HCT116 (cell line): ENCODE data around the gene PRMT7. TPM values are rescaled to one million over a fixed set of nuclear protein-coding genes. Genes with fewer than 3 reads are reported as not detected.

ENCODE experiments used
- ATAC-seq: fragments of 200-7000 bp; cut with Tn5 transposase; 2 replicates; pipeline ENCODE4 v1.9.1; 2020; ENCODE audit warnings: mild to moderate bottlenecking, moderate library complexity
- BruUV-seq: library from RNA; stranded (reverse); fragments of 400-500 nt; replicated peaks from 2 replicates; lab custom pipeline; 2021; lab: Mats Ljungman, UMichigan
- CTCF ChIA-PET: fragments of 300-600 bp; sonication (Branson Sonifier 250); formaldehyde crosslinking; loops from one replicate; lab custom pipeline; 2021; ENCODE audit warnings: antibody characterized with exemption; lab: Charles Lee
- POLR2A ChIA-PET: fragments of 300-600, 350-600 bp; sonication (Branson Sonifier 250); formaldehyde crosslinking; loops from one replicate; lab custom pipeline; 2021; ENCODE audit warnings: antibody characterized with exemption; lab: Charles Lee
- RAD21 ChIA-PET, 2 experiments: fragments of 300-600 bp; sonication (Branson Sonifier 250); formaldehyde crosslinking; loops; one replicate each; lab custom pipeline; 2023; ENCODE audit warnings: low total read pairs in 2 of 2; ENCODE audit not compliant: uncharacterized antibody in 2 of 2, unreplicated experiment in 2 of 2, low non-redundant PET in 1 of 2; lab: Charles Lee
- DNase-seq: peaks from one replicate; pipeline ENCODE4 v3.0.0-alpha.2; 2010; ENCODE audit warnings: low read depth, low spot score
- H2AFZ ChIP-seq: fragments of 200-600 bp; shearing (Covaris generic), sonication (generic); 2 replicates; pipeline ENCODE4 v1.6.1; 2017; ENCODE audit warnings: low read depth, mixed run types, mixed read lengths, antibody characterized with exemption, low read length; ENCODE audit not compliant: poor library complexity, severe bottlenecking
- H3K27ac ChIP-seq: 2 replicates; pipeline ENCODE4 v1.5.1; 2012; ENCODE audit warnings: low read depth, low read length
- H3K27me3 ChIP-seq: fragments of 200-600 bp; sonication (generic); 2 replicates; pipeline ENCODE4 v1.6.1; 2016; ENCODE audit warnings: mixed run types, low read length, mixed read lengths; ENCODE audit not compliant: insufficient read depth
- H3K36me3 ChIP-seq, 2 experiments: fragments of 200-500 bp in 1 of 2; fragments of 200-600 bp in 1 of 2; sonication (Bioruptor generic) in 1 of 2; sonication (generic) in 1 of 2; 2 replicates each; pipeline versions ENCODE4 v1.5.1 to v1.6.1; 2014 to 2016; ENCODE audit warnings: low read length in 2 of 2, inconsistent platforms in 1 of 2, mixed read lengths in 1 of 2, mixed run types in 1 of 2; ENCODE audit not compliant: insufficient read depth in 2 of 2, control insufficient read depth in 1 of 2
- H3K4me1 ChIP-seq, 2 experiments: fragments of 200-600 bp in 1 of 2; sonication (generic) in 1 of 2; 2 replicates each; pipeline versions ENCODE4 v1.5.1 to v1.6.1; 2012 to 2017; ENCODE audit warnings: low read length in 2 of 2, inconsistent platforms in 1 of 2, mild to moderate bottlenecking in 1 of 2, mixed read lengths in 1 of 2, mixed run types in 1 of 2, moderate library complexity in 1 of 2; ENCODE audit not compliant: insufficient read depth in 2 of 2, control insufficient read depth in 1 of 2
- H3K4me2 ChIP-seq: fragments of 200-600 bp; sonication (generic); 2 replicates; pipeline ENCODE4 v1.6.1; 2017; ENCODE audit warnings: mixed run types, low read length, mixed read lengths
- H3K4me3 ChIP-seq, 2 experiments: fragments of 200-600 bp in 1 of 2; sonication (generic) in 1 of 2; replicated peaks in 1 of 2; 2 replicates each; pipeline ENCODE4 v1.5.1; 2011 to 2016; ENCODE audit warnings: low read length in 2 of 2, control low read depth in 1 of 2, low read depth in 1 of 2, mild to moderate bottlenecking in 1 of 2, mixed read lengths in 1 of 2, mixed run types in 1 of 2
- H3K79me2 ChIP-seq: fragments of 200-600 bp; sonication (generic); 2 replicates; pipeline ENCODE4 v1.6.1; 2017; ENCODE audit warnings: mild to moderate bottlenecking, mixed run types, low read length, moderate library complexity, mixed read lengths; ENCODE audit not compliant: insufficient read depth
- H3K9ac ChIP-seq: fragments of 200-600 bp; sonication (generic); 2 replicates; pipeline ENCODE4 v1.6.1; 2016; ENCODE audit warnings: low read length, mixed read lengths
- H3K9me2 ChIP-seq: fragments of 200-600 bp; sonication (generic), shearing (Covaris generic); 2 replicates; pipeline ENCODE4 v1.6.1; 2017; ENCODE audit warnings: mixed run types, mild to moderate bottlenecking, moderate library complexity; ENCODE audit not compliant: insufficient read depth
- H3K9me3 ChIP-seq, 2 experiments: fragments of 200-500 bp in 1 of 2; fragments of 200-600 bp in 1 of 2; sonication (Bioruptor generic) in 1 of 2; sonication (generic) in 1 of 2; 2 replicates each; pipeline ENCODE4 v1.6.1; 2014 to 2017; ENCODE audit warnings: low read length in 2 of 2, mixed read lengths in 2 of 2, inconsistent platforms in 1 of 2, low read depth in 1 of 2, mild to moderate bottlenecking in 1 of 2, mixed run types in 1 of 2, moderate library complexity in 1 of 2; ENCODE audit not compliant: control insufficient read depth in 1 of 2, insufficient read depth in 1 of 2
- H4K20me1 ChIP-seq: fragments of 200-600 bp; sonication (generic), shearing (Covaris generic); 2 replicates; pipeline ENCODE4 v1.6.1; 2017; ENCODE audit warnings: mixed run types, mild to moderate bottlenecking, moderate library complexity; ENCODE audit not compliant: insufficient read depth
- ATF3 ChIP-seq: IDR thresholded peaks from 2 replicates; pipeline ENCODE4 v1.6.1; 2012
- CBX3 ChIP-seq: IDR thresholded peaks from 2 replicates; pipeline ENCODE4 v1.6.1; 2012; ENCODE audit warnings: low read depth
- EGR1 ChIP-seq: IDR thresholded peaks from 2 replicates; pipeline ENCODE4 v1.6.1; 2012; ENCODE audit warnings: low read depth
- ELF1 ChIP-seq: IDR thresholded peaks from 2 replicates; pipeline ENCODE4 v1.6.1; 2012; ENCODE audit warnings: low read depth, borderline replicate concordance
- EZH2 ChIP-seq: fragments of 200-600 bp; sonication (generic); IDR thresholded peaks from 2 replicates; pipeline ENCODE4 v1.6.1; 2017; ENCODE audit warnings: antibody characterized with exemption, mixed run types
- EZH2phosphoT487 ChIP-seq: fragments of 200-600 bp; IDR thresholded peaks from 2 replicates; pipeline ENCODE4 v1.6.1; 2018; ENCODE audit warnings: antibody characterized with exemption, borderline replicate concordance
- FOSL1 ChIP-seq: IDR thresholded peaks from 2 replicates; pipeline ENCODE4 v1.6.1; 2012; ENCODE audit warnings: low read depth
- MAX ChIP-seq: IDR thresholded peaks from 2 replicates; pipeline ENCODE4 v1.6.1; 2012
- POLR2A ChIP-seq: IDR thresholded peaks from 2 replicates; pipeline ENCODE4 v1.7.0; 2011; ENCODE audit warnings: borderline replicate concordance; ENCODE audit not compliant: insufficient read depth, insufficient read length; ENCODE audit errors: extremely low read depth
- POLR2AphosphoS5 ChIP-seq: IDR thresholded peaks from 2 replicates; pipeline ENCODE4 v1.6.1; 2011; ENCODE audit warnings: mild to moderate bottlenecking, low read depth, low read length, moderate library complexity
- RAD21 ChIP-seq: IDR thresholded peaks from 2 replicates; pipeline ENCODE4 v1.6.1; 2012; ENCODE audit warnings: low read depth, mild to moderate bottlenecking
- SIN3A ChIP-seq: IDR thresholded peaks from 2 replicates; pipeline ENCODE4 v1.6.1; 2012; ENCODE audit warnings: low read depth
- SRF ChIP-seq: IDR thresholded peaks from 2 replicates; pipeline ENCODE4 v1.6.1; 2012; ENCODE audit warnings: low read depth
- TCF7L2 ChIP-seq: IDR thresholded peaks from 2 replicates; pipeline ENCODE4 v1.7.0; 2011; ENCODE audit warnings: borderline replicate concordance, inconsistent platforms; ENCODE audit not compliant: insufficient read depth, insufficient read length; ENCODE audit errors: extremely low read depth
- ZFX ChIP-seq: fragments of 450-650 bp; IDR thresholded peaks from 2 replicates; pipeline ENCODE4 v1.6.1; 2017
- intact Hi-C: fragments of 100-400 bp; cut with micrococcal nuclease; formaldehyde crosslinking; loops from 2 replicates; pipeline ENCODE4 v1.10.0; 2022
- total RNA-seq: library from RNA; stranded (reverse); gene quantifications from one replicate; pipeline ENCODE4 v1.2.1, GENCODE V29; 2021; ENCODE audit not compliant: unreplicated experiment

Gene PRMT7
- total RNA-seq, 1 experiment from 2014 or later: 34.4 TPM

DNA sequence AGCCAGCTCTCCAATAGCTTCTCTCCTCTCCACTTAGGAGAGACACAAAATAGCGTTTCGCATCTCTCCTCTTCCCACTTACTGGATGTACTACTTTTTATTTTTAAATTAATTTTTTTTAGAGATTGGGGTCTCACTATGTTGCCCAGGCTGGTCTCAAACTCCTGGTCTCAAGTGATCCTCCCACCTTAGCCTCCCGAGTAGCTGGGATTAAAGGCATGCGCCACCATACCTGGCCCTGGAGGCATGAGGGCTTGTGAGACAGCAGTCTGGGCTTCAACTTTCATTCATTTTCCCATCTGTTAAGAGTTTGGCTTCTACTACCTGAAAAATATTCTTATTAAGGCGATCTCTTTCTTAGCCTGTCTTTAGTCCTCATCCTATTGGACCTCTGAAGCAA, 18.4 kb upstream of the PRMT7 start:
- no TSS peak for BruUV-seq
- Histone ChIP-seq H3K4me3 (no peak overlapping the region), H3K9me3 (no peaks in the 10 kb centered on the region), H3K4me2 (no peak overlapping the region), H3K27ac (no peak overlapping the region), H3K36me3 (peaks cover 7 to 45% of the 10 kb centered on the region in 2 experiments; a peak in 2 of 4 replicates), H2AFZ (no peak overlapping the region), H4K20me1 (no peaks in the 10 kb centered on the region), H3K9ac (no peak overlapping the region), H3K79me2 (peaks cover 15% of the 10 kb centered on the region; the same call in 1 of the 2 replicates), H3K27me3 (no peaks in the 10 kb centered on the region), H3K4me1 (peaks cover 0 to 6% of the 10 kb centered on the region in 2 experiments; a peak in 1 of 4 replicates), H3K9me2 (no peaks in the 10 kb centered on the region)
- intact Hi-C loops: no loop called here
- TF ChIP-seq POLR2A (no peak), EZH2phosphoT487 (no peak), SRF (no peak), ZFX (no peak), ELF1 (no peak), EZH2 (no peak)
- POLR2A ChIA-PET: no interaction called here
- no peak for DNase-seq
- ATAC-seq: no peak
- RAD21 ChIA-PET: interaction anchor here in 1 of 2 experiments (0.7 kb wide), 1 partner anchor 9 kb away, joined by 3 read pairs; no protein-coding TSS in a partner anchor
- CTCF ChIA-PET: no interaction called here

DNA sequence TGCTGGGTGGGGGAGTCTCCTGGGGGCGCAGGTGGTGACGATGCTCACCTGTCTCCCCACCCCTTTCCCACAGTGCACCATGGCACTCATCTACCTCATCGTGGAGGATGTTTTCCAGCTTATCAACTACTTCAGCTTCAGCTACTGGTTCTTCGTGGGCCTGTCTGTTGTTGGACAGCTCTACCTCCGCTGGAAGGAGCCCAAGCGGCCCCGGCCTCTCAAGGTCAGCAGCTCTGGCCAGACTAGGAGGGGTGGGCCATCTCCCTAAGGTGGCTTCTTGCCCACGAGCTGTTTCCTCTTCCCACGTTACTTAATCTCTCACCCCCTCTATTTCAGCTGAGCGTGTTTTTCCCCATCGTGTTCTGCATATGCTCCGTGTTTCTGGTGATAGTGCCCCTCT, 14.5 kb upstream of the PRMT7 start:
- no peaks in the 10 kb centered on the region for H3K4me1 ChIP-seq
- no peak overlapping the region for H2AFZ ChIP-seq
- no peaks in the 10 kb centered on the region for H3K9me2 ChIP-seq
- H3K9ac ChIP-seq: no peak overlapping the region
- RAD21 ChIA-PET: no interaction called here
- H3K27me3 ChIP-seq: no peaks in the 10 kb centered on the region
- no peak for TF ChIP-seq ZFX
- TF ChIP-seq SIN3A: no peak
- TF ChIP-seq FOSL1: no peak
- no peak for TF ChIP-seq EGR1
- TF ChIP-seq TCF7L2: no peak
- no peak for TF ChIP-seq MAX
- no peak for TF ChIP-seq RAD21
- no peak for TF ChIP-seq ELF1
- no peak for TF ChIP-seq POLR2AphosphoS5
- no peak for TF ChIP-seq CBX3
- no peak for TF ChIP-seq ATF3
- no peak for TF ChIP-seq POLR2A
- TF ChIP-seq, all 23 proteins: peak for 0
- ChIA-PET CTCF (no interaction called here), POLR2A (no interaction called here)
- Histone ChIP-seq H3K36me3 (peaks cover 19 to 65% of the 10 kb centered on the region in 2 experiments), H3K4me3 (no peak overlapping the region), H4K20me1 (no peaks in the 10 kb centered on the region), H3K4me2 (no peak overlapping the region), H3K27ac (no peak overlapping the region), H3K9me3 (no peaks in the 10 kb centered on the region), H3K79me2 (peaks cover 7% of the 10 kb centered on the region; the same call in 1 of the 2 replicates)
- BruUV-seq: no TSS peak
- ATAC-seq (no peak), DNase-seq (no peak)
- intact Hi-C loops: no loop called here
